Activated naive CD8-positive, alpha-beta T cell treated with anti-CD3 and anti-CD28 coated beads, Interleukin-2, amount 50 U/mL, for 24 hours (primary cell): ENCODE measurements around the gene KCNB1.

Experiments used
- ATAC-seq: fragments of 150-1000 bp; cut with Tn5 transposase; one replicate; pipeline ENCODE4 v1.10.0; 2021
- DNase-seq: peaks from one replicate; pipeline ENCODE4 v3.0.0; 2021
- H3K27ac Mint-ChIP-seq: one replicate; pipeline ENCODE4 v1.8.0; 2021; ENCODE audit warnings: mild to moderate bottlenecking, mixed read lengths
- H3K27me3 Mint-ChIP-seq: one replicate; pipeline ENCODE4 v1.8.0; 2021; ENCODE audit warnings: mixed read lengths
- H3K36me3 Mint-ChIP-seq: one replicate; pipeline ENCODE4 v1.8.0; 2021; ENCODE audit warnings: low read depth, mixed read lengths
- H3K4me1 Mint-ChIP-seq: one replicate; pipeline ENCODE4 v1.8.0; 2021; ENCODE audit warnings: mixed read lengths
- H3K4me3 Mint-ChIP-seq: one replicate; pipeline ENCODE4 v1.8.0; 2021; ENCODE audit warnings: mild to moderate bottlenecking, moderate library complexity, mixed read lengths
- H3K9me3 Mint-ChIP-seq: one replicate; pipeline ENCODE4 v1.8.0; 2021; ENCODE audit warnings: mixed read lengths

The KCNB1 gene

DNA sequence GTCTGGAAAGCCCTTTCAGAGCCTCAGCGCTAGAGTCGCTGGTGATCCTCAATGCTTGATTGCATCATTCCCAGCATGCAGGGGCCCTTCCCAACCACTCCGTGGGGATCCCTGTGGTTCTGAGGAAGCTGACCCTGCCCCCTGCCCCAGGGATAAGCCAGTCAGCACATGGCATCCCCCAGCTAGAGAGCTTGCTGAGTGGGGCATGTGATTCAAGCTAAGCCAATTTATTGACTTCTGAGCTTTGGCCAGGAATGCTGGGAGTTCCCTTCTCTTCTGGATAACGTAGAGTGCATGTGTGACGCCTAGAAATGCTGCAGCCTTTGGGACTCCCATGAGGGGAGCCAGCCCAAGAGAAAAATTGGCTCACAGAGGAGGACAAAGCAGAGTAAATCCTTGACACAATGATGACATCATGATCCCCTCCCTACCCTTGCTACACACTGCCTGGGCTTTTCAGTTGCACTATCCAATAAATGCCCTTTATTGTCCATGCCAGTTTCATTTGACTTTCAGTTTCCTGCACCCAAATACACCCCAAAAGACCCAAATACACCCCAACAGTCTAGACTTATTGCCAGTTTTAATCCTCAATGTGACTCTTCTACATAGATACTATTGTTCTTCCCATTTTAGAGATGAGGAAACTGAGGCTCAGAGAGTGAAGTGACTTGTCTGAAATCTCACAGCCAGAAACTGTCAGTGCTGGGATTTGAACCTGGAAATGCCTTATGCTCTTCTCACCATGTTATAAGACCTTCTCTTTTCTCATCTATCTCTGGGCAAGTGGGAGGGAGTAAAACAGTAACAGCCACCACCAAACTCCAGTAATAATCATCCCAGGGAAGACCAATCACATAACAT is 34.3 kb downstream of the KCNB1 start:
- H3K36me3 Mint-ChIP-seq = no peaks in the 10 kb centered on the region
- H3K27me3 Mint-ChIP-seq = peaks cover 16% of the 10 kb centered on the region
- no peak for ATAC-seq
- H3K4me1 Mint-ChIP-seq = no peaks in the 10 kb centered on the region
- H3K4me3 Mint-ChIP-seq = no peak overlapping the region
- no peak overlapping the region for H3K27ac Mint-ChIP-seq
- DNase-seq = no peak
- H3K9me3 Mint-ChIP-seq = no peaks in the 10 kb centered on the region

DNA sequence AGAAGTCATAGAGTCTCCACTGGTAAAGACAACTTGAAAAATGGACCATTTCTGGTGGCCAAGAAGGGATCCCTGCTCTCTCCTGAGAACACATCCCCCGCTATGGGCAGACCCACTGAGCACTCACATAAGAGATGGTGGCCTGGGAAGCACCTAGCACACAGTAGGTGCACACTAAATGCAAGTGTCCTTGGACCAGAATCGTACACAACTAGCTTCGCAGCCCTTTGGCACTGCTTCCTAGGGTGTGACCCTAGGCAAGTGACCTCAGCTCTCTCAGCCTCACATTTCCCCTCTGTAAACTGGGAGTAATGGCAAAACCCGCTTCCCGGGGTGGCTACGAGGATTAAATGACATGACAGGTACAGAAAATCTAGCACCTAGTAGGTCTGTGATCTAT is 35.1 kb downstream of the KCNB1 start:
- no peaks in the 10 kb centered on the region for H3K9me3 Mint-ChIP-seq
- H3K27me3 Mint-ChIP-seq = peaks cover 15% of the 10 kb centered on the region
- ATAC-seq (no peak), DNase-seq (no peak)
- H3K4me1 Mint-ChIP-seq = no peaks in the 10 kb centered on the region
- no peak overlapping the region for H3K27ac Mint-ChIP-seq
- H3K36me3 Mint-ChIP-seq = no peaks in the 10 kb centered on the region
- no peak overlapping the region for H3K4me3 Mint-ChIP-seq

DNA sequence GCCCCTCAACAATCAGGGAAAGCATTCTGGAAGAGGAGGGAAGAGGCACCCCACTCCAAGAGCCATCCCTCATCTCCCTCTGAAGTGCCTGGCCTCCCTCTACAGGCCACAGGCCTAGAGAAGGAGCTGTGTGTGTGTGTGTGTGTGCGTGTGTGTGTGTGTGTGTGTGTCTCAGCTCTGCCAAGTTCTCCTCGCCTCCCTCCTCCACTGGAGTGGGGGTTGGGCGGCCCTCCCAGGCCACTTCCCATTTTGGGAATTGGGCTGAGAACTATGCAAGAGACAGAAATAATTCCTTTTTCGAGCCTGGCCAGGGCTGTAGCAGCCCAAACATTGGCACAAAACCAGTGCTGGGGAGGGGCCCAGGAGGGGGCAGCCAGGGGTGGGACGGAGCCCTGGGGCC is 35.7 kb downstream of the KCNB1 start:
- no peak for ATAC-seq
- no peaks in the 10 kb centered on the region for H3K4me1 Mint-ChIP-seq
- H3K36me3 Mint-ChIP-seq = no peaks in the 10 kb centered on the region
- no peak for DNase-seq
- H3K27ac Mint-ChIP-seq = no peak overlapping the region
- H3K27me3 Mint-ChIP-seq = peaks cover 13% of the 10 kb centered on the region
- no peaks in the 10 kb centered on the region for H3K9me3 Mint-ChIP-seq
- no peak overlapping the region for H3K4me3 Mint-ChIP-seq

DNA sequence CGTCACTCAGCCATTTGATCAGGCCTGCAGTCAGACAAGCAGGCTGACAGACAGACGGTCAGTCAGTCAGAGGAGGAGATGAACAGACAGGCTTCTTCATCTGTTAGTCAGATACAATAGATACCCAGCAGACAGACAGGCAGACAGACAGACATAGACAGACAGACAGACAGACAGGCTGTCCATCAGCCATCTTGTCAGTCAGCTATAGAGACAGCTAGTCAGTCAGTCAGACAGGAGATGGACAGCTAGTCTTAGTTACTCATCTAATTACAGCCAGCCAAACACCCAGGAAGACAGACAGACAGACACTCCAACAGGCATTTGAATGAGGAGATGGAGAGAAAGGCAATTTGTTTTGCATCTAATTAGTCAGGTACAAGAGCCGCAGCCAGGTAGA is 36.4 kb downstream of the KCNB1 start:
- no peak overlapping the region for H3K4me3 Mint-ChIP-seq
- no peaks in the 10 kb centered on the region for H3K4me1 Mint-ChIP-seq
- H3K36me3 Mint-ChIP-seq = no peaks in the 10 kb centered on the region
- DNase-seq (no peak), ATAC-seq (peak; percentile 24)
- H3K27me3 Mint-ChIP-seq = peaks cover 13% of the 10 kb centered on the region
- no peak overlapping the region for H3K27ac Mint-ChIP-seq
- no peaks in the 10 kb centered on the region for H3K9me3 Mint-ChIP-seq

DNA sequence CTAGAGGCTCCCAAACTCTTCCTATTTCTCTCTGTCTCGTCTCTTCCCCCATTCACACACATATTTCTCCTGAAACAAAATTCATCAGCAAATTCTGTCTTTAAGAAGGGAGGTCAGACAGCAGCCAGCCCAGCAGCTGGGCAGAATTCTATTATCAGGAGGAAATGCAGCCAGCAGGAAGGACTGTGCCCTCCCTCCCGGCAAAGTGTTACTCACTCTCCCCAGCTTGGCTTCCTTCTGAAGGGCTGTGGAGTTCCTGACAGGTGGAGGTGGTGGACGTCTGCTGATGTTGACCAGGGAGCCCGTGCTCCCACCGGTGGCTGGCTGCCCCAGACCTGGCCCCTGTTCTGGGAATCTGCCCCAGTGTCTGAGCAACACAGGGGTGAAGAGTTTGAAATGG is 37.3 kb downstream of the KCNB1 start:
- ATAC-seq = no peak
- Mint-ChIP-seq H3K4me1 (no peaks in the 10 kb centered on the region), H3K27me3 (peaks cover 11% of the 10 kb centered on the region), H3K4me3 (no peak overlapping the region), H3K9me3 (no peaks in the 10 kb centered on the region), H3K27ac (no peak overlapping the region), H3K36me3 (no peaks in the 10 kb centered on the region)
- no peak for DNase-seq

DNA sequence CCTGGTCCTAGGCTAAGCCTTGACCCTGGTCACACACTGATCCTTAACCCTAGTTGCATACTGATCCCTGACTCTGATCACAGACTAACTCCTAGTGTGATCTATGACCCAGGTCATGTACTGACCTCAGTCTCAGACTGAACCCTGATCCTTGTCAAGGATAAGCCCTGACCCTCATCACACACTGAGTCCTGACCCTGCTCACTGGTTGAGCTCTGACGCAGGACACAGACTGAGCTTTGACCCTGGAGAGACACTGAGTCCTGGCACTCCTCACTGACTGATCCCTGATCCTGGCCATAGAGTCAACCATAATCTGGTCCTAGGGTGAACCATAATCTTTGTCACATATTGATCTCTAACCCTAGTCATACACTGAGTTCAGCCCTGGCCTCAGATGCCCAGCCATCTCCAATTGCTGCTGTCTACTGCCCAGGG is 37.9 kb downstream of the KCNB1 start:
- H3K27me3 Mint-ChIP-seq = peaks cover 14% of the 10 kb centered on the region
- H3K4me3 Mint-ChIP-seq = no peak overlapping the region
- no peaks in the 10 kb centered on the region for H3K4me1 Mint-ChIP-seq
- no peaks in the 10 kb centered on the region for H3K36me3 Mint-ChIP-seq
- no peaks in the 10 kb centered on the region for H3K9me3 Mint-ChIP-seq
- DNase-seq (no peak), ATAC-seq (no peak)
- no peak overlapping the region for H3K27ac Mint-ChIP-seq

DNA sequence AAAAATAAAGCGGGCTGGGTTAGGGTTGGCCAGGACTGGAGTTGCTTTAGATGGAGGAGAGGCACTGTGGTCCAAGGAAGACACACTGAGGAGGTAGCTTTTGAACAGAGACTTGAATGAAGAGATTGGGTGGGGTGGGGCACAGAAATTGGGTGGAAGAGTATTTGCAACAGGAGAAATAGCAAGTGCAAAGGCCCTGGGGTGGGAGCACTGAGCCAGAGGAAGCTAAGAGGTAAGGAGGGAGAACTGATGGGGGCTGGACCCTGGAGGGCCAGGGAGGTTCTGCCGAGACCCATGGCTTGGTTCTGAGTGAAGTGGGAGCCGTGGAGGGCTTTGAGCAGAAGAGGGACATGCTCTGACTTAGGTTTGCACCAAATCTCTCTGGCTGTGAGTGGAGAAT is 45.4 kb downstream of the KCNB1 start:
- no peak for DNase-seq
- no peak overlapping the region for H3K4me3 Mint-ChIP-seq

DNA sequence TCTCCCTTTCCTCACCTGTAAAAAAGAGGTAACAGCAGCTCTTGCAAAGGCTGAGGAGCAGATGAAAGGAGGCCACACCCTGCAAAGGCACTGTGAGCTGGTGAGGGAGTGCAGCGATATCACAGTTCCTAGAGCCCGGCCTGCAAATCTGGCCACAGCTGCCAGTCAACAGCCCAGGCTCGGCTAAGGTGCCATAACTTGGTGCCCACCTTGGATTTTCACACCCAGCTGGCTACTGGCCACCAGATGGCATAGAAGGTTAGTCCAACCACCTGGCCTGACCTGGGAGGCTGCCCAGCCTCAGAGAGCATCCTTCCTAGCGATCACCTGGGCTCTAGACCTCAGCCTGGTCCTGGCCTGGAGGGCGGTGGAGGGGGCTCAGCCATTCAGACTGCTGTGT is 46.8 kb downstream of the KCNB1 start:
- Mint-ChIP-seq H3K4me1 (no peaks in the 10 kb centered on the region), H3K27me3 (peaks cover 24% of the 10 kb centered on the region), H3K27ac (no peak overlapping the region), H3K36me3 (no peaks in the 10 kb centered on the region), H3K9me3 (no peaks in the 10 kb centered on the region), H3K4me3 (no peak overlapping the region)
- no peak for DNase-seq
- no peak for ATAC-seq

More for the DNA sequence above, 45.4 kb downstream of the KCNB1 start:
- Mint-ChIP-seq H3K36me3 (no peaks in the 10 kb centered on the region), H3K9me3 (no peaks in the 10 kb centered on the region), H3K27me3 (peaks cover 20% of the 10 kb centered on the region), H3K27ac (no peak overlapping the region), H3K4me1 (no peaks in the 10 kb centered on the region)
- ATAC-seq = no peak

DNA sequence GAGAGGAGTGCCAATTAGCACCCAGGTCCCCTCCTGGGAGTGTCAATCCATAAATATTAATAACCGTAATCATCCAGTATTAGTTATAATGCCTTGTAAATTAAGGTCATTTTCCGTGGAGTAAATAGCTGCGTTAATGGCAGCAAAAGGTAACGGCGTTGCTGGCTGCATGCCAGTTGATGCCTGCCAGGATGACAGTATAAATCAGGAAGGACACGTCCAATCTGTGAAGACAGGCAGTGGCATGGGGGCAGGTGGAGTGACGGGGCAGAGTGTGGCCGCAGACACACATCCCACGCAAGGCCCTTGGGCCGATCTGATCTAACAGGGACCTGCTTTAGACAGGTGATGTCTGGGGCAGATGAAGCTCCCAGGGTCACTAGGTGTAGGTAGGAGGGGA is 49.1 kb downstream of the KCNB1 start:
- no peak overlapping the region for H3K27ac Mint-ChIP-seq
- H3K9me3 Mint-ChIP-seq = no peaks in the 10 kb centered on the region
- no peak for ATAC-seq
- H3K4me1 Mint-ChIP-seq = no peaks in the 10 kb centered on the region
- H3K36me3 Mint-ChIP-seq = no peaks in the 10 kb centered on the region
- DNase-seq = no peak
- H3K27me3 Mint-ChIP-seq = peaks cover 18% of the 10 kb centered on the region
- no peak overlapping the region for H3K4me3 Mint-ChIP-seq

DNA sequence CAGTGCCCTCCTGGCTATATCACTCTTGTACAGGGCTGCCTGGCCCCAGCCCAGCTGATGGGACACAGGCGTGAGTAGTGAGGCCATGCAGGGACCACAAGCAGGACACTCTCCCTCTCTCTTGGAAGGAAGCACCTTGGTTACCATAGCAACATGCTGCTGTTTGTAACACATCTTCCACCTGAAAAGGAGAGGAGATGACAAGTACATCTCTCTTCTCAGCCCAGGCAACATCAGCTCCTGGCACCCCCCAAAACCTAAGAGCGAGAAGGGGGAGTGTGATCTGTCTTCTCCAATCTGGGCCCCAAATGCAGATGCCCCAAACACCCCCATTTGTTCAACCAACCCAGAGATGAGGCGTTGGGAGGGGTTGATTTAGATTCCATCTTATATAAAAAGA is 49.9 kb downstream of the KCNB1 start:
- no peak for ATAC-seq
- Mint-ChIP-seq H3K4me3 (no peak overlapping the region), H3K9me3 (no peaks in the 10 kb centered on the region), H3K4me1 (no peaks in the 10 kb centered on the region), H3K36me3 (no peaks in the 10 kb centered on the region), H3K27ac (no peak overlapping the region), H3K27me3 (peaks cover 21% of the 10 kb centered on the region)
- no peak for DNase-seq

DNA sequence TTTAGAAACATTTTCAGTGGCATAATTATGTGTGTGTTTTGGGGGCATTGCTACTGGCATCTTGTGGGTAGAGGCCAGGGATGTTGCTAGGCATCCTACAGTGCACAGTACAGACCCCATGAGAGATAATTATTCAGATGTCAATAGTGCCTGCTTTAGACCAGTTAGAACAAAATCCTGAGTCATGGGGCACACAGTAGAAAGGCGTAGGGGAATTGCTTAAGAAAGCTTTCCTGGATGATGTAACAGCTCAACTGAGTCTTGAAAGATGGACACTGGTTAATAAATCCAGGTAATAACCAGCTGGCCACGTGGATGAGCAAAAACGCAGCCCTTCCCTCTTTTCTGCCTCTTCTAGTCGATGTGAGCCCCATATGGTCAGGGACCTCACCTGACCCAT is 51.1 kb downstream of the KCNB1 start:
- H3K4me3 Mint-ChIP-seq = no peak overlapping the region
- peaks cover 19% of the 10 kb centered on the region for H3K27me3 Mint-ChIP-seq
- ATAC-seq (no peak), DNase-seq (no peak)
- H3K9me3 Mint-ChIP-seq = no peaks in the 10 kb centered on the region
- no peaks in the 10 kb centered on the region for H3K4me1 Mint-ChIP-seq
- no peak overlapping the region for H3K27ac Mint-ChIP-seq
- no peaks in the 10 kb centered on the region for H3K36me3 Mint-ChIP-seq

DNA sequence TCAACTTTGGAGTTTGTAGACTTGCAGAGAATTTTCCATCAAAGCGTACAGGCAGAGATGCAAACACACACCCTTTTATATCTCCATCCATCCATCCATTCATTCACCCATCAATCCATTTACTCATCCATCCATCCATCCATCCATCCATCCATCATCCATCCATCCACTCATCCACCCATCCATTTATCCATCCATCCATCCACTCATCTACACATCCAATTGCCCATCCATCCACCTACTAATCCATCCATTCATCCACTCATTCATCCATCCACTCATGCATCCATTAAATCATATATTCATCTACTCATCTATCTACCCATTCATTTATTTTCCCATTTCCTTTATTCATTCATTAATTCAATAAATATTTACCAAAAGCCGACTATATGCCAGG is 52.1 kb downstream of the KCNB1 start:
- H3K27ac Mint-ChIP-seq = no peak overlapping the region
- no peaks in the 10 kb centered on the region for H3K4me1 Mint-ChIP-seq
- no peaks in the 10 kb centered on the region for H3K9me3 Mint-ChIP-seq
- no peak for ATAC-seq
- H3K36me3 Mint-ChIP-seq = no peaks in the 10 kb centered on the region
- no peak overlapping the region for H3K4me3 Mint-ChIP-seq
- peaks cover 20% of the 10 kb centered on the region for H3K27me3 Mint-ChIP-seq
- DNase-seq = no peak

DNA sequence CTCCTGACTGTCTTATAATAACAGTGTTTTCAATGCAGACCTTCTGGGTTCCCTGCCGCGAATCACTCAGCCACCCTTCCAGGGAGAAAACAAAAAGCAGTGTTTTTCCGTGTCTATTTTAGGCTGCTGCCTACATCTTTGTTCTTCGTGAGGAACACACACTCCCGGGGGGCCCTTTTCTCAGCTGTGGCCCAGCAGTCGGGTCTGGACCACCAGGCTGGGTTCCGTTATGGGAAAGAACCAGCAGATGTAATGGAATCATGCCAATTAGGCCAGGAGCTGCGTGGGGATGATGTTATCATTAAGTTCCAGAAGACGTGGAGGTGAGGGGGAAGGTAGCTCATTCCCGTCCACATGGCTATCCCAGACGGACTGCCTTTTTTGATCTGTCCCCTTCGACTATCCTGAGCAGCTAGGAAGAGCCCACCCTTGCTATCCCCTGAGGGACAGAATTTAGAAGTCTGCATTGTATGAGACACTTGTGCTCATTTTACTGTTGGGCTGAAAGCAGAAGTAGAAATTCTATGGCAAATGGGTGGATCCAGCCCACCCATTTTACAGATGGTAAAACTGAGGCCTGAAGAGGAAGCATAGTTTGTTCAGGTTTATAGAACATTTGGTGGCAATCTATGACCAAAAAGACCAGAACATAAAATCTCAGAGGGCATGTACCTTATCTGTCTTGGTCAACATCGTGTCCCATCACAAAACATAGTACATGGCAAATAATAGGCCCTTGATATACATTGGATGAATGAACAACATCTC is 54.5 kb downstream of the KCNB1 start:
- ATAC-seq = no peak
- no peaks in the 10 kb centered on the region for H3K9me3 Mint-ChIP-seq
- no peak overlapping the region for H3K4me3 Mint-ChIP-seq
- no peaks in the 10 kb centered on the region for H3K4me1 Mint-ChIP-seq
- H3K36me3 Mint-ChIP-seq = no peaks in the 10 kb centered on the region
- DNase-seq = no peak
- no peak overlapping the region for H3K27ac Mint-ChIP-seq
- peaks cover 26% of the 10 kb centered on the region for H3K27me3 Mint-ChIP-seq

DNA sequence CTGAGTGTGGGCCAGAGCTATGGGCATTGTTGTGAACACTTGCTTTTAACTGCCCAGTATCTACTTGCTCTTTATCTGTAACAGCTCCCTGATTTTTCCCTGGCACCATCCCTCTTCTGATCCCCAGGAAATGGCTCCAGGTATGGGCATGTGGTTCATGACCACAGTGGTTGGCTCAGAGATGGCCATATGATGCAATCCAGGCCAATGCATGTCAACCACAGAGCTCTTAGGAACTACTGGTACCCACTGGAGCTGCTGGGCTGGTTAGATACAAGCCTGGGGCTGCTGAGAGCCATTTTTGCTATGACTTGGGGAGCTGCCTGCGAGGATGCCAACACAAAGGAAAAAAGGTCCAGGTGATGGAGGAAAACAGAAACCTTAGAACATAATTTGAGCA is 55.6 kb downstream of the KCNB1 start:
- ATAC-seq (no peak), DNase-seq (no peak)
- H3K36me3 Mint-ChIP-seq = no peaks in the 10 kb centered on the region
- no peaks in the 10 kb centered on the region for H3K9me3 Mint-ChIP-seq
- H3K27me3 Mint-ChIP-seq = peaks cover 28% of the 10 kb centered on the region
- H3K4me1 Mint-ChIP-seq = no peaks in the 10 kb centered on the region
- no peak overlapping the region for H3K4me3 Mint-ChIP-seq
- no peak overlapping the region for H3K27ac Mint-ChIP-seq

DNA sequence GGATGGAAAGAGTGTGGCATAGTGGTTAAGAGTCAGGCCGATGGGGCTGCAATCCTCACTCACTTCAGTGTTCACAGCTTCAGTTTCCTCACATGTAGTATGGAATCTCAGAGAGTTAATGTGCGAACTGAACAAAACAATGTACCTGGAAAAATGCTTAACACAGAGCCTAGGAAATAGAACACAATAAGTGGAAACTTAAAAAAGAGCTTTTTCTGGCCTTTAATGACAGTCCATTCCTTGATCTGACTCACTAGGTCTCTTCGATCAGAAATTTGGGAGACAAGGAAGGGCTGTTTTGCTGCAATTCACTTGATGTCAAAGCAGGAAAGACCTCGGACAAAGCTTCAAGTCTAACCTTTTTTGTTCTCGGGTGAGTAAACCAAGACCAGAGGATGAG is 56.1 kb downstream of the KCNB1 start:
- no peaks in the 10 kb centered on the region for H3K4me1 Mint-ChIP-seq
- DNase-seq (no peak), ATAC-seq (no peak)
- peaks cover 24% of the 10 kb centered on the region for H3K27me3 Mint-ChIP-seq
- no peak overlapping the region for H3K27ac Mint-ChIP-seq
- no peaks in the 10 kb centered on the region for H3K9me3 Mint-ChIP-seq
- H3K36me3 Mint-ChIP-seq = no peaks in the 10 kb centered on the region
- no peak overlapping the region for H3K4me3 Mint-ChIP-seq
